H1 (cell line): ENCODE results near the gene SNAPC1. TPM values are rescaled to one million over a fixed set of nuclear protein-coding genes. Genes with fewer than 3 reads are reported as not detected.

Experiments
- CTCF ChIA-PET: fragments of 300-600 bp; sonication (Branson Sonifier 250); formaldehyde crosslinking; loops from one replicate; lab custom pipeline; 2021; ENCODE audit not compliant: partially characterized antibody; lab: Charles Lee
- POLR2A ChIA-PET: fragments of 300-600 bp; sonication (Branson Sonifier 250); formaldehyde crosslinking; loops from one replicate; lab custom pipeline; 2021; ENCODE audit warnings: inconsistent platforms; ENCODE audit not compliant: partially characterized antibody; lab: Charles Lee
- DNase-seq, 2 experiments: peaks; one replicate each; pipeline versions ENCODE4 v3.0.0 to v3.0.0-alpha.2; 2010 to 2022; ENCODE audit warnings: low spot score in 2 of 2, low read depth in 1 of 2, mixed read lengths in 1 of 2
- FAIRE-seq: peaks from 2 replicates; lab custom pipeline; 2011; peaks lifted over from hg19 to GRCh38; lab: Jason Lieb, UNC
- H2AFZ ChIP-seq: 2 replicates; pipeline ENCODE4 v1.8.1; 2012; ENCODE audit warnings: low read length, inconsistent platforms
- H2AK5ac ChIP-seq: 2 replicates; pipeline ENCODE4 v1.6.1; 2013; ENCODE audit warnings: low read depth, low read length
- H2BK120ac ChIP-seq: replicated peaks from 2 replicates; pipeline ENCODE3; 2013; ENCODE audit warnings: low read depth, low read length, inconsistent platforms
- H2BK12ac ChIP-seq: 2 replicates; pipeline ENCODE4 v1.6.1; 2013; ENCODE audit warnings: low read depth, low read length
- H2BK15ac ChIP-seq: 2 replicates; pipeline ENCODE4 v1.6.1; 2013; ENCODE audit warnings: low read length
- H2BK20ac ChIP-seq: 2 replicates; pipeline ENCODE4 v1.6.1; 2013; ENCODE audit warnings: low read length
- H2BK5ac ChIP-seq: 2 replicates; pipeline ENCODE4 v1.6.1; 2013; ENCODE audit warnings: low read depth, low read length
- H3K14ac ChIP-seq: 2 replicates; pipeline ENCODE4 v1.6.1; 2013; ENCODE audit warnings: inconsistent platforms; ENCODE audit not compliant: insufficient read length
- H3K18ac ChIP-seq: 2 replicates; pipeline ENCODE4 v1.6.1; 2013; ENCODE audit warnings: low read length; ENCODE audit errors: extremely low read depth
- H3K23ac ChIP-seq: 2 replicates; pipeline ENCODE4 v1.6.1; 2013; ENCODE audit warnings: inconsistent platforms; ENCODE audit not compliant: insufficient read length
- H3K23me2 ChIP-seq: 2 replicates; pipeline ENCODE4 v1.6.1; 2013; ENCODE audit warnings: low read depth, low read length
- H3K27ac ChIP-seq: 2 replicates; pipeline ENCODE4 v1.6.1; 2011; ENCODE audit warnings: low read depth, low read length, inconsistent platforms
- H3K27me3 ChIP-seq, 4 experiments: replicated peaks in 1 of 4; 1 replicate in 1 of 4; 2 replicates in 3 of 4; pipeline versions ENCODE4 v1.6.1 to v1.8.1; 2011 to 2013; ENCODE audit warnings: low read length in 3 of 4, mild to moderate bottlenecking in 3 of 4, inconsistent platforms in 2 of 4, mixed read lengths in 2 of 4, moderate library complexity in 1 of 4; ENCODE audit not compliant: control insufficient read depth in 3 of 4, insufficient read depth in 3 of 4; ENCODE audit errors: extremely low read depth in 1 of 4
- H3K36me3 ChIP-seq, 4 experiments: 2 replicates each; pipeline versions ENCODE4 v1.6.1 to v1.8.1; 2011 to 2013; ENCODE audit warnings: mild to moderate bottlenecking in 4 of 4, low read length in 3 of 4, moderate library complexity in 2 of 4, control low read depth in 1 of 4, inconsistent platforms in 1 of 4; ENCODE audit not compliant: insufficient read depth in 4 of 4, control insufficient read depth in 2 of 4
- H3K4ac ChIP-seq: replicated peaks from 2 replicates; pipeline ENCODE3; 2013; ENCODE audit warnings: low read length, low read depth, mixed read lengths, inconsistent platforms; ENCODE audit not compliant: insufficient read length
- H3K4me1 ChIP-seq, 4 experiments: replicated peaks in 1 of 4; 1 replicate in 1 of 4; 2 replicates in 3 of 4; pipeline versions ENCODE4 v1.6.1 to v1.8.1; 2011 to 2013; ENCODE audit warnings: low read length in 3 of 4, inconsistent platforms in 2 of 4, mixed read lengths in 1 of 4; ENCODE audit not compliant: insufficient read depth in 4 of 4, control insufficient read depth in 3 of 4
- H3K4me2 ChIP-seq, 2 experiments: 2 replicates each; pipeline versions ENCODE4 v1.6.1 to v1.8.1; 2011 to 2013; ENCODE audit warnings: low read depth in 2 of 2, low read length in 2 of 2, control low read depth in 1 of 2, inconsistent platforms in 1 of 2, mild to moderate bottlenecking in 1 of 2; ENCODE audit not compliant: insufficient read depth in 1 of 2
- H3K4me3 ChIP-seq, 4 experiments: fragments of 200-600, 300-600 bp in 1 of 4; sonication (generic), shearing (Covaris generic), sonication (Bioruptor Twin) in 1 of 4; 2 replicates each; pipeline versions ENCODE4 v1.5.1 to v1.8.1; 2011 to 2016; ENCODE audit warnings: low read length in 4 of 4, low read depth in 3 of 4, control low read depth in 2 of 4, inconsistent platforms in 2 of 4, mild to moderate bottlenecking in 2 of 4, mixed read lengths in 1 of 4, moderate library complexity in 1 of 4; ENCODE audit not compliant: insufficient read depth in 2 of 4; ENCODE audit errors: extremely low read depth in 1 of 4
- H3K56ac ChIP-seq: replicated peaks from 2 replicates; pipeline ENCODE3; 2013; ENCODE audit warnings: low read depth, mild to moderate bottlenecking, mixed read lengths, low read length, inconsistent platforms; ENCODE audit not compliant: insufficient read length
- H3K79me1 ChIP-seq: 2 replicates; pipeline ENCODE4 v1.6.1; 2013; ENCODE audit warnings: low read depth, low read length, control low read depth
- H3K79me2 ChIP-seq, 2 experiments: 2 replicates each; pipeline versions ENCODE4 v1.6.1 to v1.8.1; 2012 to 2013; ENCODE audit warnings: low read length in 2 of 2, mild to moderate bottlenecking in 2 of 2, inconsistent platforms in 1 of 2; ENCODE audit not compliant: insufficient read depth in 2 of 2, control insufficient read depth in 1 of 2
- H3K9ac ChIP-seq, 4 experiments: replicated peaks in 1 of 4; 1 replicate in 1 of 4; 2 replicates in 3 of 4; pipeline versions ENCODE4 v1.6.1 to v1.8.1; 2011 to 2013; ENCODE audit warnings: low read depth in 3 of 4, low read length in 3 of 4, control low read depth in 2 of 4, mild to moderate bottlenecking in 2 of 4, moderate library complexity in 2 of 4, inconsistent platforms in 1 of 4; ENCODE audit errors: extremely low read depth in 1 of 4
- H3K9me3 ChIP-seq, 2 experiments: 2 replicates each; pipeline versions ENCODE4 v1.6.1 to v1.8.1; 2012 to 2013; ENCODE audit warnings: mild to moderate bottlenecking in 2 of 2, moderate library complexity in 2 of 2, control low read depth in 1 of 2, inconsistent platforms in 1 of 2, low read depth in 1 of 2, low read length in 1 of 2, mixed read lengths in 1 of 2; ENCODE audit not compliant: insufficient read depth in 2 of 2
- H4K20me1 ChIP-seq, 2 experiments: replicated peaks in 1 of 2; 2 replicates each; pipeline versions ENCODE3 to v1.8.1; 2011 to 2013; ENCODE audit warnings: inconsistent platforms in 2 of 2, low read length in 2 of 2, mild to moderate bottlenecking in 1 of 2; ENCODE audit not compliant: insufficient read depth in 2 of 2, control insufficient read depth in 1 of 2
- H4K5ac ChIP-seq: 2 replicates; pipeline ENCODE4 v1.6.1; 2013; ENCODE audit warnings: low read length, low read depth, mixed read lengths, inconsistent platforms; ENCODE audit not compliant: insufficient read length
- H4K8ac ChIP-seq: 2 replicates; pipeline ENCODE4 v1.8.0; 2013; ENCODE audit warnings: mild to moderate bottlenecking, moderate library complexity, low read length, inconsistent platforms; ENCODE audit not compliant: insufficient read depth; ENCODE audit errors: extremely low read depth
- H4K91ac ChIP-seq: replicated peaks from 2 replicates; pipeline ENCODE3; 2013; ENCODE audit warnings: low read length, mixed read lengths, inconsistent platforms; ENCODE audit not compliant: insufficient read length
- CBX5 ChIP-seq: fragments of 300-800, 300-1000 bp; sonication (generic); IDR thresholded peaks from 2 replicates; pipeline ENCODE4 v1.7.1; 2016; ENCODE audit warnings: antibody characterized with exemption, low read length, low read depth
- CREB1 ChIP-seq: IDR thresholded peaks from 2 replicates; pipeline ENCODE4 v1.6.1; 2012; ENCODE audit warnings: inconsistent platforms
- HDAC2 ChIP-seq, 2 experiments: fragments of 300-600 bp in 1 of 2; sonication (generic) in 1 of 2; IDR thresholded peaks; 2 replicates each; pipeline ENCODE4 v1.6.1; 2011 to 2012; ENCODE audit warnings: low read depth in 2 of 2, low read length in 2 of 2, mild to moderate bottlenecking in 2 of 2, moderate library complexity in 2 of 2, borderline replicate concordance in 1 of 2, inconsistent platforms in 1 of 2
- KDM5A ChIP-seq: fragments of 200-600 bp; IDR thresholded peaks from 2 replicates; pipeline ENCODE4 v1.7.1; 2012; ENCODE audit warnings: mild to moderate bottlenecking, low read length, inconsistent platforms, mixed read lengths
- POU5F1 ChIP-seq: IDR thresholded peaks from 2 replicates; pipeline ENCODE4 v1.6.1; 2011; ENCODE audit warnings: low read depth, mild to moderate bottlenecking, low read length, moderate library complexity
- RFX5 ChIP-seq: IDR thresholded peaks from 2 replicates; pipeline ENCODE4 v1.6.1; 2011; ENCODE audit warnings: low read depth, low read length, improper control_type of control experiment, borderline replicate concordance
- RNF2 ChIP-seq: fragments of 200-900, 300-1000 bp; sonication (generic); IDR thresholded peaks from 2 replicates; pipeline ENCODE4 v1.7.1; 2016; ENCODE audit warnings: borderline replicate concordance, low read depth, mild to moderate bottlenecking, antibody characterized with exemption, low read length; ENCODE audit not compliant: poor library complexity, severe bottlenecking; ENCODE audit errors: missing control alignments
- SIX5 ChIP-seq: IDR thresholded peaks from 2 replicates; pipeline ENCODE4 v1.6.1; 2011; ENCODE audit warnings: mild to moderate bottlenecking, low read depth, low read length
- SP4 ChIP-seq: IDR thresholded peaks from 2 replicates; pipeline ENCODE4 v1.6.1; 2012; ENCODE audit warnings: low read length, inconsistent platforms
- SUZ12 ChIP-seq: fragments of 200-600 bp; sonication (generic); IDR thresholded peaks from 2 replicates; pipeline ENCODE4 v1.6.1; 2012; ENCODE audit warnings: mild to moderate bottlenecking, inconsistent platforms, low read length, moderate library complexity, mixed read lengths
- TAF7 ChIP-seq: optimal IDR thresholded peaks from 2 replicates; pipeline ENCODE3; 2011; ENCODE audit warnings: low read depth, mild to moderate bottlenecking, inconsistent platforms, low read length, moderate library complexity, borderline replicate concordance
- TEAD4 ChIP-seq: IDR thresholded peaks from 2 replicates; pipeline ENCODE4 v1.6.1; 2012; ENCODE audit warnings: low read depth, low read length, inconsistent platforms, mixed read lengths
- WGBS, 2 experiments: shearing (Covaris generic) in 1 of 2; methylation state at CpG; one replicate each; pipeline versions ENCODE4 v1.1.6 to v1.1.7; 2013 to 2015; ENCODE audit warnings: low lambda C conversion rate in 2 of 2, mixed read lengths in 2 of 2, inconsistent platforms in 1 of 2, low coverage in 1 of 2, missing lambda C conversion rate in 1 of 2; ENCODE audit not compliant: insufficient replicate concordance in 2 of 2, insufficient coverage in 1 of 2, insufficient read length in 1 of 2; ENCODE audit errors: extremely low coverage in 1 of 2, missing lambda C conversion rate in 1 of 2; 5-methylcytosine and 5-hydroxymethylcytosine counted together
- polyA plus RNA-seq, 7 experiments: library from polyadenylated mRNA; depleted of rRNA in 3 of 7; stranded (reverse) in 5 of 7; unstranded in 2 of 7; fragments of >200 nt in 5 of 7; fragments of 200-250 nt in 2 of 7; gene quantifications; 1 replicate in 5 of 7; 2 replicates in 1 of 7; 4 replicates in 1 of 7; pipeline versions ENCODE4 v1.2.1 to v1.2.3, GENCODE V29; 2011 to 2013; ENCODE audit warnings: missing spikeins in 2 of 7, mixed read lengths in 2 of 7
- total RNA-seq: library from RNA; stranded (reverse); fragmentation: NEBNext Ultra II Directional; extraction: Animal tissue kit (Norgen Biotek cat#: 25700); gene quantifications from 2 replicates; pipeline ENCODE4 v1.2.1, GENCODE V29; 2021
- TF ChIP-seq, protein P1 (sequence below): IDR thresholded peaks from 2 replicates; pipeline ENCODE4 v1.6.1; 2012; ENCODE audit warnings: inconsistent platforms

Gene SNAPC1
- total and polyA plus RNA-seq, 2 of the 8 experiments (the other 6 are each of a cell fraction or from before 2014, with no cell fraction given) = 5.8 to 11.1 TPM

DNA sequence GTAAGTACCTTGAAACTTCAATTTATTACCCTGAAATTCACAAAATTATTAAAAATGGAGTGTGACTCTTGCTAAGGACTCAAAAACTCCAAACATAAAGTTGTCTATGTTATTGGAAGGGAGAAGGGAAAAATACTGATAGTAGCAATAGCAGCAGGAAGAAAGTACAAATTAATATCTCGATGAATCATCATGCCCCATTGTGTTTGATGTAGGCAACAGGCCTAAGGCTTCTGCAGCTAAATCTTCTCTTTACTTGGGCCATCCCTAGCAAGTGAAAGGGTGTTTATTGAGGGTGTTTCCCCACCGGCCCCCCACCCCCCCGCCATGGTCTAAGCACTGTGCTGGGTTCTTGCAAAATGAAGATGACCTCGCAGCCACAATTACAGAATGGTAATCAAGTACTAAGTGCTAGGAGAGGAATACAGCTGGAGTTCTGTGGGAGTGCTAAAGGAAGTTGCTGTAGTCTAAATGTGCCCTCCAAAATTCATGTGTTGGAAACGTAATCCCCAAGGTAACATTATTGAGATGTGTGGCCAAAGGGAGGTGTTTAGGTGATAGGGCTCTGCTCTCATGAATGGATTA is 76.5 kb downstream of the SNAPC1 start:
- Histone ChIP-seq H3K23me2 (no peaks in the 10 kb centered on the region; the same call in 1 of the 2 replicates), H2AK5ac (no peak overlapping the region), H3K4me1 (peaks cover 0 to 4% (median 2%) of the 10 kb centered on the region in 4 experiments; a peak in 4 of 7 replicates), H2BK12ac (no peak overlapping the region), H4K5ac (no peak overlapping the region), H3K79me1 (no peaks in the 10 kb centered on the region), H3K56ac (no peak overlapping the region), H2BK5ac (no peak overlapping the region), H3K27me3 (no peaks in the 10 kb centered on the region; a peak in 1 of 7 replicates), H3K9ac (no peak overlapping the region), H4K91ac (no peak overlapping the region), H4K8ac (no peak overlapping the region), H3K4ac (no peak overlapping the region), H3K36me3 (no peaks in the 10 kb centered on the region), H3K27ac (no peak overlapping the region), H2BK15ac (no peak overlapping the region), H3K18ac (no peak overlapping the region), H2BK120ac (no peak overlapping the region), H3K9me3 (no peaks in the 10 kb centered on the region), H2BK20ac (0 out of 2 replicates have a peak overlapping the region, but pooled peaks have one; percentile 76), H3K4me3 (no peak overlapping the region), H4K20me1 (no peaks in the 10 kb centered on the region), H3K23ac (no peak overlapping the region), H3K79me2 (no peaks in the 10 kb centered on the region), H2AFZ (no peak overlapping the region), H3K4me2 (no peak overlapping the region), H3K14ac (no peak overlapping the region)
- DNase-seq (no peak), FAIRE-seq (no peak)
- ChIA-PET POLR2A (no interaction called here), CTCF (interaction anchor here (0.6 to 3.4 kb wide), 14 partner anchors 14 to 386 kb away, joined by 3 to 40 read pairs (median 9); partner anchors contain the start of gene SNAPC1)
- 79% methylated on average over 5 of the region's 5 CpGs; no CpG with 5 or more reads in 1 of the 2 experiments for WGBS, 2 experiments
- TF ChIP-seq RFX5 (no peak), KDM5A (no peak), SIX5 (no peak), HDAC2 (IDR thresholded peaks at IDR 0.05; ENCODE audit: borderline replicate concordance in 1 of 2, low read depth in 2 of 2, low read length in 2 of 2) (no peak), TEAD4 (no peak), CBX5 (no peak), SUZ12 (no peak), CREB1 (no peak), TAF7 (no peak), POU5F1 (no peak), SP4 (no peak), RNF2 (no peak)
- TF ChIP-seq, protein P1, sequence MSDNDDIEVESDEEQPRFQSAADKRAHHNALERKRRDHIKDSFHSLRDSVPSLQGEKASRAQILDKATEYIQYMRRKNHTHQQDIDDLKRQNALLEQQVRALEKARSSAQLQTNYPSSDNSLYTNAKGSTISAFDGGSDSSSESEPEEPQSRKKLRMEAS = no peak
